AG04450 (cell line): ENCODE measurements around the gene GM2A. TPM values are rescaled to one million over a fixed set of nuclear protein-coding genes. Genes with fewer than 3 reads are reported as not detected.

Source experiments
- CTCF ChIA-PET: fragments of 300-600, 350-600 bp; formaldehyde crosslinking; extraction: SDS; loops from one replicate; lab custom pipeline; 2022; ENCODE audit warnings: antibody characterized with exemption, inconsistent platforms; lab: Charles Lee
- POLR2A ChIA-PET: fragments of 350-600 bp; formaldehyde crosslinking; extraction: SDS; loops from one replicate; lab custom pipeline; 2021; ENCODE audit warnings: antibody characterized with exemption, inconsistent platforms; lab: Yijun Ruan, JAX
- DNase-seq: peaks from one replicate; pipeline ENCODE4 v3.0.0-alpha.2; 2011; ENCODE audit warnings: low read depth, low spot score
- H3K27ac ChIP-seq: one replicate; pipeline ENCODE4 v1.5.1; 2012; ENCODE audit warnings: low read depth, low read length, control low read depth
- H3K27me3 ChIP-seq: one replicate; pipeline ENCODE4 v1.6.0; 2012; ENCODE audit warnings: low read length; ENCODE audit not compliant: control insufficient read depth, insufficient read depth
- H3K4me3 ChIP-seq: 2 replicates; pipeline ENCODE4 v1.5.1; 2011; ENCODE audit warnings: mild to moderate bottlenecking, low read depth, low read length, control low read depth
- H3K9me3 ChIP-seq: 2 replicates; pipeline ENCODE4 v1.5.1; 2012; ENCODE audit warnings: low read length; ENCODE audit not compliant: control insufficient read depth, insufficient read depth
- polyA plus RNA-seq: library from polyadenylated mRNA; depleted of rRNA; stranded (reverse); fragments of >200 nt; gene quantifications from 2 replicates; pipeline ENCODE4 v1.2.3, GENCODE V29; 2011
- TF ChIP-seq, protein P1 (sequence below): IDR thresholded peaks from 2 replicates; pipeline ENCODE4 v1.5.1; 2011; ENCODE audit warnings: low read depth, low read length, control low read depth, inconsistent platforms

Gene GM2A
- polyA plus RNA-seq, 1 experiment: 18.4 TPM

GRCh38 chr5:151267491-151268260, 14.7 kb downstream of the GM2A start:
- no peaks in the 10 kb centered on the region for H3K9me3 ChIP-seq
- POLR2A ChIA-PET: no interaction called here
- no peak for DNase-seq
- CTCF ChIA-PET: no interaction called here
- H3K27me3 ChIP-seq: no peaks in the 10 kb centered on the region
- H3K27ac ChIP-seq: no peak overlapping the region
- no peak overlapping the region for H3K4me3 ChIP-seq
- TF ChIP-seq, protein P1, sequence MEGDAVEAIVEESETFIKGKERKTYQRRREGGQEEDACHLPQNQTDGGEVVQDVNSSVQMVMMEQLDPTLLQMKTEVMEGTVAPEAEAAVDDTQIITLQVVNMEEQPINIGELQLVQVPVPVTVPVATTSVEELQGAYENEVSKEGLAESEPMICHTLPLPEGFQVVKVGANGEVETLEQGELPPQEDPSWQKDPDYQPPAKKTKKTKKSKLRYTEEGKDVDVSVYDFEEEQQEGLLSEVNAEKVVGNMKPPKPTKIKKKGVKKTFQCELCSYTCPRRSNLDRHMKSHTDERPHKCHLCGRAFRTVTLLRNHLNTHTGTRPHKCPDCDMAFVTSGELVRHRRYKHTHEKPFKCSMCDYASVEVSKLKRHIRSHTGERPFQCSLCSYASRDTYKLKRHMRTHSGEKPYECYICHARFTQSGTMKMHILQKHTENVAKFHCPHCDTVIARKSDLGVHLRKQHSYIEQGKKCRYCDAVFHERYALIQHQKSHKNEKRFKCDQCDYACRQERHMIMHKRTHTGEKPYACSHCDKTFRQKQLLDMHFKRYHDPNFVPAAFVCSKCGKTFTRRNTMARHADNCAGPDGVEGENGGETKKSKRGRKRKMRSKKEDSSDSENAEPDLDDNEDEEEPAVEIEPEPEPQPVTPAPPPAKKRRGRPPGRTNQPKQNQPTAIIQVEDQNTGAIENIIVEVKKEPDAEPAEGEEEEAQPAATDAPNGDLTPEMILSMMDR: no peak

- no peak for DNase-seq
- Histone ChIP-seq H3K9me3 (no peaks in the 10 kb centered on the region), H3K27me3 (no peaks in the 10 kb centered on the region), H3K4me3 (no peak overlapping the region), H3K27ac (no peak overlapping the region)
- ChIA-PET POLR2A (no interaction called here), CTCF (interaction anchor here (0.5 to 0.6 kb wide), 2 partner anchors 238 to 253 kb away, joined by 3 to 4 read pairs; no protein-coding TSS in a partner anchor)
- TF ChIP-seq, protein P1: no peak
These were observed 17.6 kb downstream of the GM2A start for GRCh38 chr5:151270599-151270998.

DNA sequence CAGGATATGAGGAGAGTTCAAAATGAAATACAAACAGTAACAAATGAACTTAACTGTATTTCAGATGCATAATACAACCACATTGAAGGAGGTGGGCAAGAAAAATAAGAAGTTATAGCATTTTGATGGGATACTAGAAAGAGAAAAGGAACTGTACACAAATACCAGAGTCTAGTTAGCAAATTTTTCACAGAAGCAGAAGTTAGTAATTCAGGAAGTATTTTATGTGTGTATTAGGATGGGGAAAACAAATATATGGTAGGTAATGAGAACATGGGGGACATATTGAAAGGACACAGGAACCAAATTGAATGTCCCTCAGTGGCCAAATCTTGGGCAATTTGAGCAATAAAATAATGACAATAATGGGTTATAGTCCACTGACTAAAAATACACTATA, 18.4 kb downstream of the GM2A start:
- no peaks in the 10 kb centered on the region for H3K9me3 ChIP-seq
- no peak for DNase-seq
- no peaks in the 10 kb centered on the region for H3K27me3 ChIP-seq
- CTCF ChIA-PET: interaction anchor here (0.5 kb wide), 1 partner anchor 237 kb away, joined by 4 read pairs; no protein-coding TSS in a partner anchor
- H3K27ac ChIP-seq: no peak overlapping the region
- TF ChIP-seq, protein P1: no peak
- POLR2A ChIA-PET: no interaction called here
- no peak overlapping the region for H3K4me3 ChIP-seq

- ChIA-PET CTCF (no interaction called here), POLR2A (no interaction called here)
- TF ChIP-seq, protein P1: no peak
- H3K4me3 ChIP-seq: no peak overlapping the region
- H3K27me3 ChIP-seq: peaks cover 5% of the 10 kb centered on the region
- no peaks in the 10 kb centered on the region for H3K9me3 ChIP-seq
- H3K27ac ChIP-seq: no peak overlapping the region
- DNase-seq: no peak
These were observed 21.7 kb downstream of the GM2A start for GRCh38 chr5:151274666-151275065.

DNA sequence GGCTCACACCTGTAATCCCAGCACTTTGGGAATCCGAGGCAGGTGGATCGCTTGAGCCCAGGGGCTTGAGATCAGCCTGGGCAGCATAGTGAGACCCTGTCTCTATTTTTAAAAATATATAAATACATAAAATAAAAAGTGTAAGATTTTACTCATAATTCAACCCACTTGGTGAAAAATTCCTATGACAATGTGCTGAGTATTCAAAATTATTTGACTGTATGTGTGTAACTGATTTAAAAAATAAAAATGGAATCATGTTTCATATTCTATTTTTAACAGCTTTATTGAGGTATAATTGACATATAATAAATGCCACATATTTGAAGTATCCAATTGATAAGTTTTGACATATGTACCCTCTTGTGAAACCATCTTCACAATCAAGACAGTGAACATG, 22.8 kb downstream of the GM2A start:
- Histone ChIP-seq H3K27me3 (peaks cover 5% of the 10 kb centered on the region), H3K9me3 (no peaks in the 10 kb centered on the region), H3K27ac (no peak overlapping the region), H3K4me3 (no peak overlapping the region)
- ChIA-PET POLR2A (no interaction called here), CTCF (interaction anchor here (1.0 kb wide), 1 partner anchor 40 kb away, joined by 5 read pairs; no protein-coding TSS in a partner anchor)
- TF ChIP-seq, protein P1: no peak
- DNase-seq: no peak
